ENCODE data around the gene C17orf100. TPM values are rescaled to one million over a fixed set of nuclear protein-coding genes. Genes with fewer than 3 reads are reported as not detected.

C17orf100 gene
- total RNA-seq, 1 experiment from 2014 or later: 0.70 TPM

GRCh38 chr17:6666557-6666956 lies 15.0 kb downstream of the C17orf100 start:
- Histone ChIP-seq H3K4ac (ENCODE audit: low read depth, low read length) (no peak overlapping the region), H3K79me2 (ENCODE audit: insufficient read depth, low read length) (no peaks in the 10 kb centered on the region), H3K23ac (ENCODE audit: insufficient read length, low read depth, low read length) (no peak overlapping the region), H3K4me2 (ENCODE audit: insufficient read depth, insufficient read length, low read length) (no peak overlapping the region), H4K5ac (ENCODE audit: insufficient read length, low read depth, low read length) (no peak overlapping the region), H3K27ac (ENCODE audit: insufficient read length, low read depth, low read length) (no peak overlapping the region), H2BK20ac (ENCODE audit: low read depth, low read length, poor library complexity, severe bottlenecking) (no peak overlapping the region), H2BK120ac (ENCODE audit: low read depth, low read length, poor library complexity, severe bottlenecking) (no peak overlapping the region), H3K23me2 (ENCODE audit: insufficient read length, low read depth, low read length, poor library complexity, severe bottlenecking) (no peaks in the 10 kb centered on the region), H2BK15ac (ENCODE audit: low read depth, low read length) (no peak overlapping the region), H2AFZ (ENCODE audit: low read length) (no peak overlapping the region), H3K18ac (ENCODE audit: insufficient read length, low read depth, low read length) (no peak overlapping the region), H3K27me3 (ENCODE audit: insufficient read depth, low read length) (peaks cover 4% of the 10 kb centered on the region), H2BK5ac (ENCODE audit: insufficient read length, low read length) (no peak overlapping the region), H3K4me1 (ENCODE audit: insufficient read depth, low read length) (no peaks in the 10 kb centered on the region), H3K9me3 (ENCODE audit: control insufficient read depth, low read depth, low read length) (no peaks in the 10 kb centered on the region), H3K14ac (ENCODE audit: insufficient read depth, low read length) (no peak overlapping the region), H4K91ac (ENCODE audit: insufficient read length, low read depth, low read length) (no peak overlapping the region), H2BK12ac (ENCODE audit: insufficient read length, low read depth, low read length) (no peak overlapping the region), H3K9ac (ENCODE audit: extremely low read depth, insufficient read length, low read length) (no peak overlapping the region), H3K56ac (ENCODE audit: insufficient read length, low read depth, low read length) (no peak overlapping the region), H3T11ph (ENCODE audit: low read length) (no peak overlapping the region), H4K20me1 (ENCODE audit: control insufficient read depth, insufficient read depth, insufficient read length) (no peaks in the 10 kb centered on the region), H4K8ac (replicated peaks; ENCODE audit: insufficient read length, low read depth, low read length) (no peak overlapping the region), H2AK5ac (ENCODE audit: insufficient read length, low read length) (no peak overlapping the region), H3K79me1 (ENCODE audit: insufficient read depth, low read depth, low read length, poor library complexity, severe bottlenecking) (no peaks in the 10 kb centered on the region)
- no peak overlapping the region for H3K4me3 Mint-ChIP-seq
- H3K27ac Mint-ChIP-seq: no peak overlapping the region
- TF ChIP-seq, protein P1, sequence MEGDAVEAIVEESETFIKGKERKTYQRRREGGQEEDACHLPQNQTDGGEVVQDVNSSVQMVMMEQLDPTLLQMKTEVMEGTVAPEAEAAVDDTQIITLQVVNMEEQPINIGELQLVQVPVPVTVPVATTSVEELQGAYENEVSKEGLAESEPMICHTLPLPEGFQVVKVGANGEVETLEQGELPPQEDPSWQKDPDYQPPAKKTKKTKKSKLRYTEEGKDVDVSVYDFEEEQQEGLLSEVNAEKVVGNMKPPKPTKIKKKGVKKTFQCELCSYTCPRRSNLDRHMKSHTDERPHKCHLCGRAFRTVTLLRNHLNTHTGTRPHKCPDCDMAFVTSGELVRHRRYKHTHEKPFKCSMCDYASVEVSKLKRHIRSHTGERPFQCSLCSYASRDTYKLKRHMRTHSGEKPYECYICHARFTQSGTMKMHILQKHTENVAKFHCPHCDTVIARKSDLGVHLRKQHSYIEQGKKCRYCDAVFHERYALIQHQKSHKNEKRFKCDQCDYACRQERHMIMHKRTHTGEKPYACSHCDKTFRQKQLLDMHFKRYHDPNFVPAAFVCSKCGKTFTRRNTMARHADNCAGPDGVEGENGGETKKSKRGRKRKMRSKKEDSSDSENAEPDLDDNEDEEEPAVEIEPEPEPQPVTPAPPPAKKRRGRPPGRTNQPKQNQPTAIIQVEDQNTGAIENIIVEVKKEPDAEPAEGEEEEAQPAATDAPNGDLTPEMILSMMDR (conservative IDR thresholded peaks at IDR 0.05): no peak
- no peaks in the 10 kb centered on the region for H3K9me3 Mint-ChIP-seq
- peaks cover 0 to 4% of the 10 kb centered on the region in 2 experiments; a peak in 1 of 4 replicates for H3K4me1 Mint-ChIP-seq
- peaks cover 58% of the 10 kb centered on the region for H3K27me3 Mint-ChIP-seq (ENCODE audit: low read depth)
- no CpG with 5 or more reads among the region's 6 CpGs for WGBS (ENCODE audit: extremely low coverage, insufficient read length, low lambda C conversion rate)
- peak; percentile 18 for DNase-seq
- H3K36me3 Mint-ChIP-seq (ENCODE audit: insufficient read depth in 1 of 3, low read depth in 3 of 3): no peaks in the 10 kb centered on the region

Measured in H9 (cell line).